Hepatocyte (in vitro differentiated cells): Measurements from ENCODE around the gene CHD6. TPM values are rescaled to one million over a fixed set of nuclear protein-coding genes. Genes with fewer than 3 reads are reported as not detected.
A peak's percentile ranks its signal among the peaks of the same experiment; 100 is the strongest.

Source experiments
- DNase-seq: peaks from one replicate; pipeline ENCODE4 v3.0.0-alpha.2; 2016; ENCODE audit warnings: low spot score
- H2AFZ ChIP-seq: fragments of 200-600 bp; sonication (generic); 2 replicates; pipeline ENCODE4 v1.6.0; 2016; ENCODE audit warnings: antibody characterized with exemption, mild to moderate bottlenecking
- H3K27ac ChIP-seq: fragments of 200-600 bp; sonication (generic); 2 replicates; pipeline ENCODE4 v1.5.1; 2016; ENCODE audit warnings: mild to moderate bottlenecking
- H3K27me3 ChIP-seq: fragments of 200-600 bp; sonication (generic); 2 replicates; pipeline ENCODE4 v1.6.1; 2016
- H3K36me3 ChIP-seq: fragments of 200-600 bp; sonication (generic); replicated peaks from 2 replicates; pipeline ENCODE4 v1.5.1; 2016; ENCODE audit warnings: low read depth; ENCODE audit not compliant: insufficient read depth
- H3K4me1 ChIP-seq: fragments of 200-600 bp; sonication (generic); 2 replicates; pipeline ENCODE4 v1.5.1; 2016; ENCODE audit warnings: mild to moderate bottlenecking, moderate library complexity; ENCODE audit not compliant: insufficient read depth
- H3K4me2 ChIP-seq: fragments of 200-600 bp; sonication (generic); 2 replicates; pipeline ENCODE4 v1.6.0; 2016
- H3K4me3 ChIP-seq: fragments of 200-600 bp; sonication (generic); 2 replicates; pipeline ENCODE4 v1.5.1; 2016; ENCODE audit warnings: mild to moderate bottlenecking
- H3K79me2 ChIP-seq: fragments of 200-600 bp; sonication (generic); 2 replicates; pipeline ENCODE4 v1.6.0; 2017; ENCODE audit warnings: mild to moderate bottlenecking
- H3K9me2 ChIP-seq: fragments of 200-600 bp; sonication (generic); replicated peaks from 2 replicates; pipeline ENCODE4 v1.6.0; 2017; ENCODE audit warnings: mild to moderate bottlenecking; ENCODE audit not compliant: insufficient read depth
- H3K9me3 ChIP-seq: fragments of 200-600 bp; sonication (generic); 2 replicates; pipeline ENCODE4 v1.5.1; 2016; ENCODE audit warnings: low read depth, mild to moderate bottlenecking
- H4K20me1 ChIP-seq: fragments of 200-600 bp; sonication (generic); 2 replicates; pipeline ENCODE4 v1.6.0; 2016; ENCODE audit warnings: mild to moderate bottlenecking; ENCODE audit not compliant: insufficient read depth, poor library complexity, severe bottlenecking
- EZH2 ChIP-seq: fragments of 200-600 bp; sonication (generic); IDR thresholded peaks from 2 replicates; pipeline ENCODE4 v1.6.1; 2016; ENCODE audit warnings: antibody characterized with exemption, mild to moderate bottlenecking, borderline replicate concordance
- EZH2phosphoT487 ChIP-seq: fragments of 200-600 bp; sonication (generic); IDR thresholded peaks from one replicate; pipeline ENCODE4 v1.6.1; 2018; ENCODE audit warnings: antibody characterized with exemption, mild to moderate bottlenecking, low read depth, moderate library complexity; ENCODE audit not compliant: unreplicated experiment, severe bottlenecking
- WGBS: methylation state at CpG from one replicate; pipeline ENCODE4 v1.1.6; 2016; ENCODE audit warnings: low lambda C conversion rate; ENCODE audit errors: missing lambda C conversion rate; 5-methylcytosine and 5-hydroxymethylcytosine counted together
- polyA plus RNA-seq: library from polyadenylated mRNA; unstranded; fragments of >200 nt; fragmentation: Nextera tagmentation; extraction: Ambion mirVana; gene quantifications from 2 replicates; pipeline ENCODE4 v1.2.1, GENCODE V29; 2016
- total RNA-seq: library from RNA; depleted of rRNA; stranded (reverse); fragments of >200 nt; gene quantifications from 2 replicates; pipeline ENCODE4 v1.2.3, GENCODE V29; 2014
- TF ChIP-seq, protein P1 (sequence below): fragments of 200-600 bp; sonication (generic); IDR thresholded peaks from 2 replicates; pipeline ENCODE4 v1.5.1; 2016; ENCODE audit warnings: antibody characterized with exemption, mild to moderate bottlenecking; ENCODE audit not compliant: poor library complexity

CHD6 gene
- total and polyA plus RNA-seq, 2 experiments from 2014 or later: 31.0 to 56.0 TPM

- H2AFZ ChIP-seq: no peak overlapping the region
- TF ChIP-seq EZH2 (no peak), EZH2phosphoT487 (no peak)
- TF ChIP-seq, protein P1, sequence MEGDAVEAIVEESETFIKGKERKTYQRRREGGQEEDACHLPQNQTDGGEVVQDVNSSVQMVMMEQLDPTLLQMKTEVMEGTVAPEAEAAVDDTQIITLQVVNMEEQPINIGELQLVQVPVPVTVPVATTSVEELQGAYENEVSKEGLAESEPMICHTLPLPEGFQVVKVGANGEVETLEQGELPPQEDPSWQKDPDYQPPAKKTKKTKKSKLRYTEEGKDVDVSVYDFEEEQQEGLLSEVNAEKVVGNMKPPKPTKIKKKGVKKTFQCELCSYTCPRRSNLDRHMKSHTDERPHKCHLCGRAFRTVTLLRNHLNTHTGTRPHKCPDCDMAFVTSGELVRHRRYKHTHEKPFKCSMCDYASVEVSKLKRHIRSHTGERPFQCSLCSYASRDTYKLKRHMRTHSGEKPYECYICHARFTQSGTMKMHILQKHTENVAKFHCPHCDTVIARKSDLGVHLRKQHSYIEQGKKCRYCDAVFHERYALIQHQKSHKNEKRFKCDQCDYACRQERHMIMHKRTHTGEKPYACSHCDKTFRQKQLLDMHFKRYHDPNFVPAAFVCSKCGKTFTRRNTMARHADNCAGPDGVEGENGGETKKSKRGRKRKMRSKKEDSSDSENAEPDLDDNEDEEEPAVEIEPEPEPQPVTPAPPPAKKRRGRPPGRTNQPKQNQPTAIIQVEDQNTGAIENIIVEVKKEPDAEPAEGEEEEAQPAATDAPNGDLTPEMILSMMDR: no peak
- DNase-seq: no peak
- H3K9me2 ChIP-seq: no peaks in the 10 kb centered on the region
- no peak overlapping the region for H3K27ac ChIP-seq
- H3K27me3 ChIP-seq: no peaks in the 10 kb centered on the region
- no peak overlapping the region for H3K4me2 ChIP-seq
- no peaks in the 10 kb centered on the region for H3K9me3 ChIP-seq
- H3K4me1 ChIP-seq: peaks cover 10% of the 10 kb centered on the region
- no peak overlapping the region for H3K4me3 ChIP-seq
- H4K20me1 ChIP-seq: peaks cover 74% of the 10 kb centered on the region
- peaks cover 100% of the 10 kb centered on the region for H3K79me2 ChIP-seq
- H3K36me3 ChIP-seq: no peaks in the 10 kb centered on the region
- WGBS: 95% methylated on average over 3 of the region's 3 CpGs
Observed at GRCh38 chr20:41600926-41601631, 17.1 kb downstream of the CHD6 start.

DNA sequence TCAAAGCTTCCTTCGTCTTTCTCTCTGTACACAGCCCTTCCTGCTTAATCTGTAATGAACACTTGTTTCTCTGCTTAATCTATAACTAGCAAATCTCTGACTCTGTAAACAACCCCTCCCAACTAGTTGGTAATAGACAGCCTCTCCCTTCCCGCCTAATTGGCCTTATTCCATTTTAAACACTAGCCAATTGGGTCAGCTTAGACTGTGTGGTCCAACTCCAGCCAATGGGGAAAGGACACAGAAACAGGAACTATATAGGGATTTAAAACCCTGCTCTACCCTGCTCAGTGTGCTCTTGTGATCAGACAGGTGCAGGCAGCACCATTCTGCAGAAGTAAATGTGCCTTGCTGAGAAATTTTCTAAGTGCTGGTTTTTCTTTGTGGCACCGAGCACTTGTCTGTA, 18.5 kb downstream of the CHD6 start:
- H4K20me1 ChIP-seq: peaks cover 66% of the 10 kb centered on the region

DNA sequence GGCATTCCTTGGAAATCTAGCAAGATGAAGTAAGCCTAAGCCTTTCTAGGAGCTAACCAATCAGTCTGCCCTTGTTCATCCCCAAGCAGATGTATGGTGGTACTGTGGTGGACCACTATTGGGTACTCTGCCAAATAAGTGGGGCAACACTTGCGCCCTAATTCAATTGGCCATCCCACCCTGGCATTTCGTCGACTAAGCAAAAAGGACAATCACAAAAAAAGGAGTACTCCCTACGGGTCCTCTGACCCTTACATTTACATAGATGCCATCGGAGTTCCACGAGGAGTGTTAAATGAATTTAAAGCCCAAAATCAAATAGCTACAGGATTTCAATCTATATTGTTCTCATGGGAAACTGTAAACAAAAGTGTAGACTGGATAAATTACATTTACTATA, 19.5 kb downstream of the CHD6 start:
- peaks cover 57% of the 10 kb centered on the region for H4K20me1 ChIP-seq
- TF ChIP-seq EZH2: no peak
- TF ChIP-seq, protein P1: no peak
- no peak for TF ChIP-seq EZH2phosphoT487
- H3K4me3 ChIP-seq: no peak overlapping the region
- peaks cover 100% of the 10 kb centered on the region for H3K79me2 ChIP-seq
- H3K36me3 ChIP-seq: no peaks in the 10 kb centered on the region
- WGBS: 97% methylated on average over 6 of the region's 6 CpGs
- peak overlapping the region; percentile 60 for H3K27ac ChIP-seq
- no peak overlapping the region for H3K4me2 ChIP-seq
- no peak overlapping the region for H2AFZ ChIP-seq
- H3K9me3 ChIP-seq: no peaks in the 10 kb centered on the region
- no peaks in the 10 kb centered on the region for H3K9me2 ChIP-seq
- no peaks in the 10 kb centered on the region for H3K27me3 ChIP-seq
- no peak for DNase-seq
- peaks cover 15% of the 10 kb centered on the region for H3K4me1 ChIP-seq

More for the DNA sequence above, 18.5 kb downstream of the CHD6 start:
- Histone ChIP-seq H2AFZ (no peak overlapping the region), H3K4me3 (no peak overlapping the region), H3K4me1 (peaks cover 10% of the 10 kb centered on the region), H3K9me2 (no peaks in the 10 kb centered on the region), H3K79me2 (peaks cover 100% of the 10 kb centered on the region), H3K36me3 (no peaks in the 10 kb centered on the region), H3K4me2 (peak overlapping the region; percentile 62), H3K27me3 (no peaks in the 10 kb centered on the region), H3K9me3 (no peaks in the 10 kb centered on the region), H3K27ac (peak overlapping the region; percentile 60)
- DNase-seq: peak; percentile 62
- no peak for TF ChIP-seq EZH2
- TF ChIP-seq, protein P1: no peak
- TF ChIP-seq EZH2phosphoT487: no peak
- WGBS: 52% methylated on average over 3 of the region's 3 CpGs
